Measurements from ENCODE around the gene ZNF232.
"Not testable (repeated sequence)": the region's sequence is repeated elsewhere in the genome, so short reads cannot be mapped to it uniquely, and the experiment has no call there.

Gene ZNF232

GRCh38 chr17:5121186-5121841 lies 9.6 kb upstream of the ZNF232 start:
- H3K4me3 ChIP-seq (ENCODE audit: low read depth, low read length) = no peak overlapping the region
- TF ChIP-seq, protein P1, sequence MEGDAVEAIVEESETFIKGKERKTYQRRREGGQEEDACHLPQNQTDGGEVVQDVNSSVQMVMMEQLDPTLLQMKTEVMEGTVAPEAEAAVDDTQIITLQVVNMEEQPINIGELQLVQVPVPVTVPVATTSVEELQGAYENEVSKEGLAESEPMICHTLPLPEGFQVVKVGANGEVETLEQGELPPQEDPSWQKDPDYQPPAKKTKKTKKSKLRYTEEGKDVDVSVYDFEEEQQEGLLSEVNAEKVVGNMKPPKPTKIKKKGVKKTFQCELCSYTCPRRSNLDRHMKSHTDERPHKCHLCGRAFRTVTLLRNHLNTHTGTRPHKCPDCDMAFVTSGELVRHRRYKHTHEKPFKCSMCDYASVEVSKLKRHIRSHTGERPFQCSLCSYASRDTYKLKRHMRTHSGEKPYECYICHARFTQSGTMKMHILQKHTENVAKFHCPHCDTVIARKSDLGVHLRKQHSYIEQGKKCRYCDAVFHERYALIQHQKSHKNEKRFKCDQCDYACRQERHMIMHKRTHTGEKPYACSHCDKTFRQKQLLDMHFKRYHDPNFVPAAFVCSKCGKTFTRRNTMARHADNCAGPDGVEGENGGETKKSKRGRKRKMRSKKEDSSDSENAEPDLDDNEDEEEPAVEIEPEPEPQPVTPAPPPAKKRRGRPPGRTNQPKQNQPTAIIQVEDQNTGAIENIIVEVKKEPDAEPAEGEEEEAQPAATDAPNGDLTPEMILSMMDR (IDR thresholded peaks at IDR 0.05; ENCODE audit: low read depth, low read length, missing control alignments) = no peak
- DNase-seq (ENCODE audit: low read depth) = no peak

DNA sequence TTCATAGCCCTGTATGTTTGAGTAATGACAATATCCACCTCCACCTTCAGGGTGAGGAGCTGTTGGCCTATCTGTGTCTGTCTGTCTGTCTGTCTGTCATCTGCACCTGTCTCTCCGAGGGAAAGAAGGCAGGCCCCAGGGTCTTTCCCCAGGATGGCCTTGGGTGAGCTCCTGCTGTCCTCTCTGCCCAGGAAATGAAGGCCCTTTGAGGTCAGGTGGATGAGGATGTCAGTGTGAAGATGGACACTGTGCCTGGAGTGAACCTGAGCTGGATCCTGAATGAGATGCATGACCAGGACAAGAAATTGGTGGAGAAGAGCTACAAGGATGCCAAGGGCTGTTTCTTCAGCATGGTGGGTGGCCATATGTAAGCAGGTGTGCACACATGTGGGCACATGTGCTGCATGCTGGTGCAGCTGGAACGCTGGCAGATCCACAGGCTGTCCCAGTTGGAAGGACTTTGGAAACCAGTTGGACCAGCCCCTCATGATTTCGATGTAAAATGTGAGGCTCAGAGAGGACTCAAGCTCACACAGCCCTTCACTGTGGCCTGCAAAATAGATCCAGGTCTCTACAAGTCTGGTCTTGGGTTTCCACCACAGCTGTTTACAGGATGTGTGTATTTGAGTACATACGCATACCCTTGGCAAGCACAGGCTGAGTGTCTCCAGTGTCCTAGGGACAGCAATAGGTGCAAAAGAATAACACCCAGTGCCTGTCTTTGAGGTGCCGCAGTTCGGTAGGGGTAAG lies 8.9 kb upstream of the ZNF232 start:
- not testable (repeated sequence) for DNase-seq (ENCODE audit: low read depth); H3K4me3 ChIP-seq (ENCODE audit: low read depth, low read length)

- TF ChIP-seq, protein P1 (IDR thresholded peaks at IDR 0.05; ENCODE audit: low read depth, low read length, missing control alignments) = no peak
- no peak overlapping the region for H3K4me3 ChIP-seq (ENCODE audit: low read depth, low read length)
- no peak for DNase-seq (ENCODE audit: low read depth)
These were observed 8.4 kb upstream of the ZNF232 start for GRCh38 chr17:5120036-5120435.

GRCh38 chr17:5118219-5118618 lies 6.5 kb upstream of the ZNF232 start:
- TF ChIP-seq, protein P1 (IDR thresholded peaks at IDR 0.05; ENCODE audit: low read depth, low read length, missing control alignments) = no peak
- no peak overlapping the region for H3K4me3 ChIP-seq (ENCODE audit: low read depth, low read length)
- DNase-seq (ENCODE audit: low read depth) = no peak

DNA sequence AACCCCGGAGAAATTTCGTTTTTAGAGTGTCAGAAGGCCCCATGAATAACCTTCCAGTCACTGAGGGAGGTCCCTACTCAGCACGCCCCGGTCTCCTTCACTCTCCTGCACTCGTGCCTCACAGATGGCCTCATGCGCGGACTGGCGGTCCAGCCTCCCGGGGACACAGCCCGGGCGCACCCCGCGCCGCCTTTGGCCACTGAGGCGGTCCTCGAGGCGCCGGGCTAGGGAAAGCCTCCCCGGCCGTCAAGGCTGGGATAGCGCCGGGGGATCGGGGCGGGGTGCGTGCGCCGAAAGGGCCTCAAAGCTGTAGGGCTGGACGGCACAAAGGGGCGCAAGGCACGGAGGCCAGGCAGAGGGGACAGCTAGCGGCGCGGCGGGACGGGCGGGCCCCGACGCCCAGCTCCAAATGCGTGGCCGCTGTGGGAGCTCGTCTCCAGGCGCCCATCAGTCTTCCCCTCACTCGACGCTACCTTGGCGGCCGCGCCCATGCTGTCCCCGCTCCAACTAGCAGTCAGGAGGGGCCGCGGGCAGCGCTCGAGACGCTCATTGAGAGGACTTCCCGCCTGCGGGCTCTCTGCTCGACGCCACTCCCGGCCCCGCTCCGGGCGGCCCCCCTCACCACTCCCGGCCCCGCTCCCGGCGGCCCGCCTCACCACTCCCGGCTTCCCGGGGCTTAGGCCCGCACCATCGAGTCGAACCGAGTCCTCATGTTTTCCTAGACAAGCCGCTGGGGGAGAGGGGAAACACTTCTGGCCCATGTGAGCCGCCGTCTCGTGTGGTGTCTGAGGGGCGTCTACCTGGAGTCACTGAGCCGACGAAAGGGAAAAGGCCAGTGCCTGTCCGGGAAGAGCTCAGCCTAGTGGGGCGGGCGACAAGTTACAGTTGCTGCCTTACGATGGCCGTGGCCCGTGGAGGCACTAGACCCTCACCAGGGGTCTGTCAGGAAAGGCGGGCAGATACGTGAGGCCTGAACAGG lies 4.3 kb upstream of the ZNF232 start, which contains the start of gene USP6:
TSS of gene USP6 (plus strand) at position 360 of the 979 bp plus-strand sequence. CDS start 14,336 bp downstream, outside the sequence.
- H3K4me3 ChIP-seq (ENCODE audit: low read depth, low read length) = no peak within 1 kb of the TSS
- DNase-seq (ENCODE audit: low read depth) = no peak
- TF ChIP-seq, protein P1 (IDR thresholded peaks at IDR 0.05; ENCODE audit: low read depth, low read length, missing control alignments) = no peak

GRCh38 chr17:5110816-5111215 lies 862 bp downstream of the ZNF232 start:
- no peak for DNase-seq (ENCODE audit: low read depth)
- H3K4me3 ChIP-seq (ENCODE audit: low read depth, low read length) = peak overlapping the region; percentile 72
- TF ChIP-seq, protein P1 (IDR thresholded peaks at IDR 0.05; ENCODE audit: low read depth, low read length, missing control alignments) = no peak

DNA sequence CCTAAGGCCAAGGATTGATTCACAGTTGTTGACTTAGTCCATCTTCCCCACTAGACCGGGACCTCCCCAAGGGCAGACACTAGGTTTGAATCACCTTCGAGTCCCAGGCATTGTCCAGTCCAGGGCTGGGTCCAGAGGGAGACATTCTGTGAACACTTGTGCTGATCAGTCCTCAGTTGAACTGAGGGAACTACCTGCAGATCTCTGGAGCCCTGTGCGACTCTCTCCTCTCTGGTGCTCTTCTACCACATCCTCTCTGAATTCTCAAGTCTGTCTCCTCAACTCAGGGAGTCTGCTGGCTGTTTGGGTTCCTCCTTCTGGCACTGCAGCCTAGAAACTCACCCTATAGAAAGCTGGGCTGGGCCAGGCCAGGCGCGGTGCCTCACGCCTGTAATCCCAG lies 10.8 kb downstream of the ZNF232 start:
- TF ChIP-seq, protein P1 (IDR thresholded peaks at IDR 0.05; ENCODE audit: low read depth, low read length, missing control alignments) = no peak
- no peak overlapping the region for H3K4me3 ChIP-seq (ENCODE audit: low read depth, low read length)
- no peak for DNase-seq (ENCODE audit: low read depth)

Data from GM12864 (cell line).